ENCODE results near the gene TMEM114.

GRCh38 chr16:8621572-8622314 is 31.4 kb upstream of the TMEM114 start, which contains the start of gene METTL22:
- TF ChIP-seq CTCF (conservative IDR thresholded peaks at IDR 0.05 in 1 of 2, IDR thresholded peaks at IDR 0.05 in 1 of 2; ENCODE audit: low read depth in 1 of 2, low read length in 2 of 2): no peak
- TF ChIP-seq EZH2 (IDR thresholded peaks at IDR 0.05; ENCODE audit: low read length, missing control alignments): no peak

All from fibroblast of lung (primary cell).